Measurements from ENCODE around the gene SS18L1.
A peak's percentile ranks its signal among the peaks of the same experiment; 100 is the strongest.
"Not testable (repeated sequence)": the region's sequence is repeated elsewhere in the genome, so short reads cannot be mapped to it uniquely, and the experiment has no call there.

Gene SS18L1

GRCh38 chr20:62143081-62143956, at the start of gene SS18L1, which contains the start of gene PSMA7:
SS18L1 (plus strand) TSS chr20:62143769; CDS start chr20:62143821, 52 bp downstream.
PSMA7 (minus strand) TSS chr20:62143394; CDS start chr20:62143303, 91 bp downstream.
- DNase-seq: peak; percentile 90

GRCh38 chr20:62096421-62097380, 46.9 kb upstream of the SS18L1 start:
- DNase-seq: no peak

GRCh38 chr20:62097881-62098407, 45.6 kb upstream of the SS18L1 start:
- DNase-seq: no peak

GRCh38 chr20:62101078-62101477, 42.5 kb upstream of the SS18L1 start:
- DNase-seq: no peak

GRCh38 chr20:62103508-62104233, 39.9 kb upstream of the SS18L1 start:
- no peak for DNase-seq

DNA sequence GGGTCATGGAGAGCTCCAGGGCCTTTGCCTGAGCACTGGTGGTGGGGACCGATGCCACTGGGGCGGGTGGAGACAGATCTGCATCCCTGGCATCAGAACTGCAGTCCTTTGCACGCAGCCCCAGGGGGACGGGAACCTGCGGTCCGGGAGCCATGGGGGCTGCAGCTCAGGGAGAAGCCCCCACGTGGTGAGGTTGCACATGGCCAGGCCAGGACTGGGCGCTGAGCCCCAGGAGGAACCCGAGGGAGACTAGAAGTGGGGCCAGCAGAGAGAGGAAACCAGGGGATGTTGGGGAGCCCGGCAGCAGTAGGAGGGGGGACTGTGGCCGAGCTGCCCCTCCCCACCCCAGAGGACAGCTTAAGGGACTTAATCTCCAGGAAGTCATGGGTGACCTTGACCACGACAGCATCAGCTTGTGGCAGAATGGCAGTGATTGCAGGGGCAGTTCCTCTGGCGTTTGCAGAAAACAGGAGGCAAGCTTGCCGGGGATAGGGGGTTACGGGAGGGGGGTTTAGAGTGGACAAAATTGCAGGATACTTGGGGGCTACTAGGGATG, 39.3 kb upstream of the SS18L1 start:
- no peak for DNase-seq

DNA sequence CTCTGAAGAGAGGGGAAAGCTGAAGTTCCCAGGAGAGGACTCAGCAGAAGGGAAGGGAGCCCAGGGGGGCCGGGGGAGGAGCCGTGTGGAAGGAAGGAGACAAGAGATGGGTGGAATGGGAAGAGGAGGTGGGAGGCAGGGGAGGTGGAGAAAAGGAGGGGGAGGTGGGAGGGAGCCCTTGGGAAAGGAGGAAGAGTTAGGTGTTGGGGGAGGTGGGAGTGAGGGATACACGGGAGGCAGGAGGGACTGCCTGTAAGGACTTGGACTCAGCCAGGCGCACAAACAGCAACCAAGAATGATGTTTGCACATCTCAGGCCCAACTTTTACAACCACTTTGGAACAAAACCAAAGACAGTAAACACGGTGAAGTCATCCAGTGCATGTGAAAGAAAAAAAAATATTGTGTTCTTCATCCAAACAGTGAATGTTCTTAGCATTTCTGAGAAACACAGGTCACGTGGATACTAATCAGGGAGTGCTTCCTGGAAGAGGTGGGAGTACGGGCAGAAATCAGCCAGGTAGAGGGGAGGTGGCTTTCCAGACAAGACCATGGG, 38.7 kb upstream of the SS18L1 start:
- no peak for DNase-seq

GRCh38 chr20:62105592-62105991, 38.0 kb upstream of the SS18L1 start:
- no peak for DNase-seq

DNA sequence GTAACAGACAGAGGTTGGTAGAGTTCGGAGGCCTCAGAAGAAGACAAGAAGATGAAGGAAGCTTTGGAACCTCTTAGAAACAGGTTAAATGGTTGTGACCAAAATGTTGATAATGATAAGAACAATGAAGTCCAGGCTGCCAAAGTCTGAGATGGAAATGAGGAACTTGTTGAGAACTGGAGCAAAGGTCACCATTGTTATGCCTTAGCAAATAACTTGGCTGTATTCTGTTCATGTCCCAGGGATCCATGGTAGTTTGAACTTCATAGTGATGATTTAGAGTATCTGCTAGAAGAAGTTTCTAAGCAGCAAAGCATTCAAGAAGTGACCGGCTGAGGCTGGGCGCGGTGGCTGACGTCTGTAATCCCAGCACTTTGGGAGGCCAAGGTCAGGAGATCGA, 32.4 kb upstream of the SS18L1 start:
- no peak for DNase-seq

DNA sequence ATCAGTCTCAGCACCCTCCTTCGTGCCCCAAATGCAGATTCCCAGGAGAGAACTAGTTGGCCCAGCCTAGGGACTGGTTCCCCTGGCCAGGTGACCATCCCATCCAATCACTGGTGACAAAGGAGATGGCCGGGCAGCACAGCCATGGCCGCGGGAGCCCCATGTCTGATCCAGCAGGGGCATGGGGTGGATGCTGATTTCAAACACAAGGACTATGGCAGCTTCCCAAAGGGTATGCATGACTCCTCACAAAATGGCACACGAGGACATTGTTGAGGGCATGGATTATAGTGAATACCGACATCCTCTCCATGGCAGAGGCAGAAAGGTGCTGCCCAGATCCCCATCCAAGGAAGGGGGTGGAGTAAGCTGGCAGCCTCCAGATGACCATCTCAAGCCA, 31.2 kb upstream of the SS18L1 start:
- DNase-seq: no peak

- DNase-seq: no peak
Observed at GRCh38 chr20:62114894-62115293, 28.7 kb upstream of the SS18L1 start.

GRCh38 chr20:62115800-62116407, 27.7 kb upstream of the SS18L1 start:
- DNase-seq: not testable (repeated sequence)

- DNase-seq: no peak
Observed at GRCh38 chr20:62116558-62117361, 26.8 kb upstream of the SS18L1 start.

DNA sequence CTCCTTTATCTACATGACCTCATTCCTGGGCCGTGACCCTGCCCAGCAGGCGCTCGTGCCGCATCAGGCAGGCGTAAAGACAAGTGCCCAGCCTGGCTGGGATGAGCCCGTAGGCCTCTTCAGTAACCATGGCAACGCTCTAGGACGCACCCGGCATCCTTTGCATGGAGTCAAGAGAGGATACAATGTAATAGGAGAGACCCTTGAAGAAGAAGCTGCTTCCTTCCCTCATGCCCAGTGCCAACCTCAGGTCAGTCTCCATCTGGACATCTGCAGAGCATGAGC, 26.3 kb upstream of the SS18L1 start:
- DNase-seq: no peak

- DNase-seq: no peak
Observed at GRCh38 chr20:62117658-62118057, 25.9 kb upstream of the SS18L1 start.

- peak; percentile 13 for DNase-seq
Observed at GRCh38 chr20:62118113-62119043, 25.2 kb upstream of the SS18L1 start.

- no peak for DNase-seq
Observed at GRCh38 chr20:62119115-62119514, 24.5 kb upstream of the SS18L1 start.

GRCh38 chr20:62119591-62120364, 23.8 kb upstream of the SS18L1 start:
- no peak for DNase-seq

- DNase-seq: no peak
Observed at GRCh38 chr20:62120365-62120762, 23.2 kb upstream of the SS18L1 start.
